OCI-M1 (cell line): ENCODE data around the gene CDC20B.
A peak's percentile ranks its signal among the peaks of the same experiment; 100 is the strongest.
"Not testable (repeated sequence)": the region's sequence is repeated elsewhere in the genome, so short reads cannot be mapped to it uniquely, and the experiment has no call there.

ENCODE experiments used
- DNase-seq: peaks from one replicate; lab custom pipeline; 2025; lab: John Stamatoyannopoulos, UW

Gene CDC20B

GRCh38 chr5:55160493-55161209, 12.3 kb downstream of the CDC20B start:
- peak; percentile 53 for DNase-seq

DNA sequence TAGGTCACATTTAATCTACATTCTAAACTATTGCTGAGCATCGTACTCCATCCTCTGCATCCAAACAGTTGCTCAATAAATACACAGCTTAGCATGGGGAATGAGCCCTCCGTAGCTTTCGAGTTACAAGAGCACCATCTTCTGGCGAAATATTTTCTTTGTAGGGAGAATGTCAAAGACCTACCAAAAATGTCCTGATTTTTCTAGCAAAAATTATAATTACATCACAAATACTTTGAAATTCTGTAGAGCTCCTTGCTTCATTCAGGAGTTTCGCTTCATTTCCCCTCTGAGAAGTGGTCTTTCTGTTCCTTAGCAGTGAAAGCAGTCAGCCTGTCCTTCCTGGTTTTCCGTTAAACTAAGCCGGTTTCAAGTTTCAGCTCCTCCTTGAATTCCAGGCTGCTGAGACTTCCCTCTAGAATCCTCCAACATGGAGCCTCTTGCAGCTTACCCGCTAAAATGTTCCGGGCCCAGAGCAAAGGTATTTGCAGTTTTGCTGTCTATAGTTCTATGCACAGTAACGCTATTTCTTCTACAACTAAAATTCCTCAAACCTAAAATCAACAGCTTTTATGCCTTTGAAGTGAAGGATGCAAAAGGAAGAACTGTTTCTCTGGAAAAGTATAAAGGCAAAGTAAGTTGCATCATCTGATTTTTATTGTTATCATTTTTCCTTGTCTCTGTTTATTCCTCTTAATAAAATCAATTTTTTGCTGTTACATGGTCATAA, 13.0 kb downstream of the CDC20B start, which contains the start of gene GPX8:
Gene GPX8 (plus strand): TSS at position 409 of the 730 bp plus-strand sequence. CDS start 22 bp downstream, at position 431.
- peak; percentile 80 for DNase-seq

GRCh38 chr5:55154873-55155272, 18.1 kb downstream of the CDC20B start:
- DNase-seq: no peak

DNA sequence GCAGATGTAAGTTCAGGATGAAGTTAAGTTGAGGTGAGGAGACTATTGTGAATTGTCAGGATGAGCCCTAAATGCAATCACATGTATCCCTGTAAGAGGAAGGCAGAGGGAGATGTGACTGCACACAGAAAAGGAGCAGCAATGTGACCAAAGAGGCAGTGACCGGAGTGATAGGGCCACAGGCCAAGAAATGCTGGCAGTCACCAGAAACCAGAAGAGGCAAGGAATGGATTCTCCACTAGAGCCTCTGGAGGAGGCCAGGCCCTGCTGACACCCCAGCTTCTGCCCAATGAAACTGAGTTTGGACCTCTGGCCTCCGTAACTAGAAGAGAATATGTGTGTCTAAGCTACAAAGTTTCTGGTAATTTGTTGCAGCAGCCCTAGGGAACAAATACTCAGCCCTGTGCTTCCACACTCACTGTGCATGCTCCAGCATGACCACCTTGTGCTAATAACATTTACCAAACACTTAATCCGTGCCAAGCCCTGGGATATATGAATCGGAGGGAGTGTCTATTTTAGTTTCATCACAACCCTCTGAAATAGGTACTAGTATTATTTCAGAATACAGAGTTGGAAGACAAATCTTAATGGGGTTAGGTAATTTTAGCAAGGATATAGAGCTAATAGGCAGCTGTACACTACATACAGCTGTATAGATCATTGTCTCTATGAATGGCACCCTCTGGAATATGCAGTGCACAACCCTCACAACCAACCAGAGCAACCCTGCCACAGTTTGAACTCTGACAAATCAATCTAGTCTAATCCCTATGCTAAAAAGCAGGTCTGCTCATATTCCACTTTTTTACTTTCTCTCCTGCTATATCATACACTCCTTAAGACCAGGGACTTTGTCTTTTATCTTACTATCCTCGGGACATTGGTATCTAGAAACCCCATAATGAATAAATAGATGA, 20.8 kb downstream of the CDC20B start:
- DNase-seq: no peak

DNA sequence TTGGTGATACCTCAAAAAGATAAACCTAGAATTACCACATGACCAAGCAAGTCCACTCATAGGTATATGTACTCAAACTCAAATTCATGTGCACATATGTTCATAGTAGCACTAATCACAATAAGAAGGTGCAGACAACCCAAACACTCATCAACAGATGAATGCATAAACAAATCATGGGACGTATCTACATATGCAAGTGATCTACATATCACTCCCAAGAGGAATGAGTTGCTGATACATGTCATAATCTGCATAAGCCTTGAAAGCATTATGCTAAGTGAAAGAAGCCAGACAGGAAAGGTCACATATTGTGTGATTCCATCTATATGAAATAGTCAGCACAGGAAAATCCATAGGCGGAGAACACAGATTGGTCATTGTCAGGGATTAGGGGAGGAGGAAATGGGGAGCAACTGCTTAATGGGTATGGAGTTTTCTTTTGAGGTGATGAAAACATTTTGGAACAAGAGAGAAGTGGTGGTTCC, 23.6 kb downstream of the CDC20B start:
- DNase-seq: no peak

DNA sequence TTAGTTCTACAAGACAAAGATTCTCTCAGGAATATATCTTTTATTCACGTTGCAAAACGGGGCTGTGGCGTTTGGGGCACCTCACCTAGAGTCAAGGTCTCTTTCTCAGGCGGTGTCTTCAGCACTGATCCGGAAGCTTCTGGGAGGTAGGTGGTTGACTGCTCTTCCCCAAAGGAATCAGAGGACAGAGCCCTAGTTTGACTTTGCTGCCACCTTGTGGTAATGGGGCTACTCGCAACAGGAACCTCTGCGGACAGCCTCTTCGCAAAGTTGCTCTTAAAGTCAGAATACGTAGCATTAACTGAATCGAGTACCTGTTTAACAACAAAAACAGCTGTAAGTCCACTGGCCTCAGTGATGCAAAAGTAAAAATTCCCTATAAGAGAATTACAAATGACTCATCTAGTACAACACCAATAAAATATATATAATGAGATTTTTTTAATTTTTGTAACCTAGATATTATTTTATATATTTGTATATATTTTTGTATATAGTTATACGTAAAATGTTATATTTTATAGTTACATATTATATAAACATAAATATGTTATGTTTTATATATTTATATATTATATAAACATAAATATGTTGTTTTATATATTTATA, 26.3 kb downstream of the CDC20B start:
- peak; percentile 91 for DNase-seq

DNA sequence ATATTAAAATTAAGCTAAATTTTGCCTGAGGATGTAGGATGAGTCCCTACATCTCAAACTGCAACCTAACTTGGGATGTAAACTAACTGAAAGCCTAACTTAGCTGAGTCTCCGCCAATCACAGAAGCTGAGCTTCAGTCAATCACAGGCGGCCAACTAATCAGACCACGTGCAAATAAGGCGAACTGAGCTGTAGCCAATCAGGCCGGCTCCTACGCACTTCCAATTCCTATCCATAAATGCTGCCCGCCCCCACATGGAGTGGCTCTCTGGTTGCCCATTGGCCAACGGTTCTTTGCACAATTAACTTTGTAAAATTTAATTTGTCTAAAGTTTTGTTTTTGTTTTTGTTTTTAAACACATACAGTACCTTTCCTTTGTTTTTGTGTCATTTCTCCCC, 26.9 kb downstream of the CDC20B start:
- no peak for DNase-seq

DNA sequence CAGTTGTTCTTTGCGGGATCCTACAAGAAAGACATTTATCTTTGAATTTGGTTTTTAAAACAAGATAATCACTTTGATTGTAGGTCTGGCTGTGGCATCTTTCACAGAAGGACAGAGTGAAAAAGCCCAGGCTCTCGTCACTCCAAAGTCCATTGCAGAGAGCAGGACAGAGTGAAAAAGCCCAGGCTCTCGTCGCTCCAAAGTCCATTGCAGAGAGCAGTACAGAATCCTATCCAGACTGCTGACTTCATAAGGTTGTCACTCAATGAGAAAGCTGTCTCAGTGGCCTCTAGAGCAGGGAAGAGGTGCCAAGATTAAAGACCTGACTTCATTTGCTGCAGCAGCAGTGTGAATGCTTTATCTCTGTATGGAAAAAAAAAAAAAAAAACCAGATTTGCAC, 29.4 kb downstream of the CDC20B start:
- no peak for DNase-seq

DNA sequence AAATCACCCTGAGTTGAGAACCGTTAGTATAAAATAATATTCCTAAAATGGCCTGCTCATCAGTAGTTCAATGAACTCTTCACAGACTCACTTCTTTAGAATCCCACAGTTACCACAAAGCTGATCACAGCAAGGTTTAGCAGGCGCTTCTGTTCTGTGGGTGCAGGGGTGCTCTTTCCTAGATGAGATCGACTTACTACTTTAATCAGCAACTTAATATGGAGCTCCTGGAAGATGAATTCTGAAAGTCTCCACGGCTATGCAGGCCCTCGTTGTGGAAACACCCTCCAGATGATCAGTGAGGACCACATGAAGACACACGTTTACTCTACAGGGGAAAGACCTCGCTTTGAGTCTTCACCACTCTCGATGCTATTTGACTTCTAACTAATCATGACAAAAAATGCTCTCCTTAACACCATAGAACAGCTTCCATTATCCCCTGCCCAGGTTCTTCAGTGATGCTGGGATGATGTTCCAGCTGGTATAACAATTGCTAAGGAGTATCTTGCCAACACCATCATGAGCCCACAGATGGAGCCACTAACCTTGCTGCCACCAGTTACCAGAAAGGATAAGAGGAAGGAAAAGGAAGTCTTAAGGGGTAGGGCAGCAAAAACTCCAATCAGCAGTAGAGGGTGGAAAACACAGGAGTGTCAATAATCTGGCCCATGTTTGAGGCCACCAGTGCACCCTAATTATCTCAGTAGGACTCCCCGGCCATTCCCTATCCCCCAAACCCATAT, 30.9 kb downstream of the CDC20B start:
- peak; percentile 7 for DNase-seq

DNA sequence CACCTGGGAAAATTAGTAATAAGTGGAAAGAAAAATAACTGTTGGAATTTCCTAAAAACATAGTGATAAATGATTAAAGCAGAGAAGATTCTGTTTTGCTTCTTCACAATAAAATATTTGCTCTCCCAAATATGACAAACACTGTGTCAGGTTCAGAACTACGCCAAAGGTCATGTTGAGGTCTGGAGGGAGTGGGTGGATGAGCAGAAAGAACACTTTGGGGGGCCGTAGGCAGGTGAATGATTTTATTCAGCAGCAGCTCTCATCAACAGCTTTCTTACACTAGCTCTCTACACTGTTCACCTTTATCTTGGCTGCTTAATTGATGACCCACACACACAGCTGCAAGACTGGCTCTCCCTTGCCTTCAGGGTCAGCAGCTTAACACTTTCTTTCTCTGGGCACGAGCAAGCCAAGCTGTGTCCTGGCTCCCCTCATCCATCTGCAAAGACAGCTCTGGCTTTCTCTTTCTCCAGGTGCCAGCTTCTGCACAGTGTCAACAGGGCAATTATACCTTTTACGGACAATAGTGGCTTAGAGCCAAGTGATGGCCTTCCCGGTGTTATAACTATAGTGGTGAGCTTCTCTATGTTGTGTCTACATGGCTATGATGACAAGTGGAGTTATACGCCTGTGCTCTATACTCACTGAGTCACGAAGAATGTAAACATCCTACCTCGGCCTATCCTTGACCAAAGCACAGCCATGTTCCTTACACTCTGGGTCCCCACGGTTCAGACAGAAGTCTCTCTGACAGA, 31.9 kb downstream of the CDC20B start:
- DNase-seq: no peak

GRCh38 chr5:55136521-55136920, 36.5 kb downstream of the CDC20B start:
- no peak for DNase-seq

- no peak for DNase-seq
Measured at GRCh38 chr5:55134053-55134722, 38.8 kb downstream of the CDC20B start.

- no peak for DNase-seq
Measured at GRCh38 chr5:55123365-55123764, 49.6 kb downstream of the CDC20B start.

- DNase-seq: no peak
Measured at GRCh38 chr5:55114061-55114460, 58.9 kb downstream of the CDC20B start.

GRCh38 chr5:55113327-55113726, 59.6 kb downstream of the CDC20B start:
- no peak for DNase-seq

- DNase-seq: no peak
Measured at GRCh38 chr5:55110217-55110616, 62.8 kb downstream of the CDC20B start.

DNA sequence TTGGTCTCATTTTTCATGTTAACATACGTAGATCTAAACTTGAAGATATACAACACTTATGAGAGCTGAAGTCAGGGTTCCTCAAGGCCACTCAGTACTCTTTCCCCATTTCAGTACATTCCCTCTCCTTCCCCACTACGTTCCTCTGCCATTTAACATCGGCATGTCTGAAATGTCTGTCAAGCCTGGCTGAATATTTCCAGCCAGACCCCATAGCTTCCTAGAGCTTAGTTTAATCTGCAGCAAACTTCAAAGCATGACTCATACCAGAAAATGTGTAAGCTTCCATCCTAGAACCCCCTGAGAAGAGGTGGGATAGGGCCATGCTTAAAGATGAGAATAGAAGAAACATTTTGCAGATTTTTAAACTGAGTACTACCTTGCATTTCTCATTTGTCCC, 64.3 kb downstream of the CDC20B start:
- no peak for DNase-seq

DNA sequence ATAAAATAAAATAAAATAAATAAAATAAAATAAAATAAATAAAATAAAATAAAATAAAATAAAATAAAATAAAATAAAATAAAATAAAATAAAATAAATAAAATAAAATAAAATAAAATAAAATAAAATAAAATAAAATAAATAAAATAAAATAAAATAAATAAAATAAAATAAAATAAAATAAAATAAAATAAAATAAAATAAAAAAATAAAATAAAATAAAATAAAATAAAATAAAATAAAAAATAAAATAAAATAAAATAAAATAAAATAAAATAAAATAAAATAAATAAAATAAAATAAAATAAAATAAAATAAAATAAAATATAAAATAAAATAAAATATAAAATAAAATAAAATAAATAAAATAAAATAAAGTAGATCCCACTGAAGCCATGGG, 67.0 kb downstream of the CDC20B start:
- DNase-seq: not testable (repeated sequence)

- no peak for DNase-seq
Measured at GRCh38 chr5:55104946-55105701, 67.9 kb downstream of the CDC20B start.
